ENCODE data around the gene ESPN.

Gene ESPN

DNA sequence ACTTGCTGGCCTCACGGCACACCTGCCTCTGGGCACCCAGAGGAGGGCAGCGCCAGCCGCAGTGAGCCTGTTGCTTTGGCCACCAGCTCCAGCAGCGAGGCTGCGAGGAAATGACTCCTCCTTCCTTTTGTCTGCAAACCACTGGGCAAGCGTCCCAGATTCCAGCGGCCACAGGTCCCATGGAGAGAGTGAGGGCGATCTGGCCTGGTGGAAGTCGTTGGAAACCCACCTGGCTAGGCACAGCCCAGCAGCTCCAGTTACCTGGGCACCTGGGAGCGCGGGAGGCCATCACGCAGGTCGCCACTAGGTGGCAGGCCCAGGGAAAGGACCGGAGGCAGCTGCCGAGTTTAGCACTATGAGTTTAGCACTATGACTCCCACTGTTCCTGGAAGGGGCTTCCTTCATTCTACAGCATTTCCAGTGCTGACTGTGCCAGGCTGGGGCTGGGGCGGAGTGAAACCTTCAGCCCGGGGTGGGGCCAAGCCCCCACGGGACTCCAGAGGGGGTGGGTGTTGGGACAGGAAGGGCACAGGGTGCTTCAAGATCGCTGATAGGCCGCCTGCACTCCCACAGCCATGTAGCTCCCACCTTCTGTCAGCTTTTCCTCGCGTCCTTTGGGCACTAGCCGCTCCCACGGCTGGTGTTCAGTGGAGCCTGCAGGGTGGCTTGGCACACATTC, 1.1 kb upstream of the ESPN start:
- Histone ChIP-seq H3K4me3 (ENCODE audit: low read depth, low read length) (no peak overlapping the region), H3K9me3 (ENCODE audit: control insufficient read depth, insufficient read depth, low read depth, low read length) (no peaks in the 10 kb centered on the region), H3K36me3 (ENCODE audit: control insufficient read depth in 2 of 2, insufficient read depth in 1 of 2, low read length in 2 of 2) (no peaks in the 10 kb centered on the region), H3K27ac (ENCODE audit: extremely low read depth, low read depth, low read length) (no peak overlapping the region), H3K4me1 (ENCODE audit: control insufficient read depth, insufficient read depth, low read length) (no peaks in the 10 kb centered on the region; the same call in 1 of the 2 replicates)
- CTCF ChIA-PET = interaction anchor here (0.5 to 6.5 kb wide), 34 partner anchors 10 to 1521 kb away, joined by 3 to 117 read pairs (median 4); partner anchors contain the start of gene ACOT7
- POLR2A ChIA-PET = interaction anchor here (0.9 to 1.4 kb wide), 3 partner anchors 9 to 29 kb away, joined by 3 to 4 read pairs (median 3); no protein-coding TSS in a partner anchor
- TF ChIP-seq, protein P1, sequence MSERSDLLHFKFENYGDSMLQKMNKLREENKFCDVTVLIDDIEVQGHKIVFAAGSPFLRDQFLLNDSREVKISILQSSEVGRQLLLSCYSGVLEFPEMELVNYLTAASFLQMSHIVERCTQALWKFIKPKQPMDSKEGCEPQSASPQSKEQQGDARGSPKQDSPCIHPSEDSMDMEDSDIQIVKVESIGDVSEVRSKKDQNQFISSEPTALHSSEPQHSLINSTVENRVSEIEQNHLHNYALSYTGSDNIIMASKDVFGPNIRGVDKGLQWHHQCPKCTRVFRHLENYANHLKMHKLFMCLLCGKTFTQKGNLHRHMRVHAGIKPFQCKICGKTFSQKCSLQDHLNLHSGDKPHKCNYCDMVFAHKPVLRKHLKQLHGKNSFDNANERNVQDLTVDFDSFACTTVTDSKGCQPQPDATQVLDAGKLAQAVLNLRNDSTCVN (tag by site-specific recombination; optimal IDR thresholded peaks at IDR 0.05) = no peak
- peak; percentile 91 for TF ChIP-seq EGR2 (tag by site-specific recombination; IDR thresholded peaks at IDR 0.05; ENCODE audit: low read depth)
- TF ChIP-seq ZNF223 (tag by site-specific recombination; IDR thresholded peaks at IDR 0.05) = no peak
- TF ChIP-seq, protein P2, sequence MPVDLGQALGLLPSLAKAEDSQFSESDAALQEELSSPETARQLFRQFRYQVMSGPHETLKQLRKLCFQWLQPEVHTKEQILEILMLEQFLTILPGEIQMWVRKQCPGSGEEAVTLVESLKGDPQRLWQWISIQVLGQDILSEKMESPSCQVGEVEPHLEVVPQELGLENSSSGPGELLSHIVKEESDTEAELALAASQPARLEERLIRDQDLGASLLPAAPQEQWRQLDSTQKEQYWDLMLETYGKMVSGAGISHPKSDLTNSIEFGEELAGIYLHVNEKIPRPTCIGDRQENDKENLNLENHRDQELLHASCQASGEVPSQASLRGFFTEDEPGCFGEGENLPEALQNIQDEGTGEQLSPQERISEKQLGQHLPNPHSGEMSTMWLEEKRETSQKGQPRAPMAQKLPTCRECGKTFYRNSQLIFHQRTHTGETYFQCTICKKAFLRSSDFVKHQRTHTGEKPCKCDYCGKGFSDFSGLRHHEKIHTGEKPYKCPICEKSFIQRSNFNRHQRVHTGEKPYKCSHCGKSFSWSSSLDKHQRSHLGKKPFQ (tag by site-specific recombination; IDR thresholded peaks at IDR 0.05) = no peak
- no peak for TF ChIP-seq ZNF776 (tag by site-specific recombination; IDR thresholded peaks at IDR 0.05; ENCODE audit: borderline replicate concordance)
- TF ChIP-seq ZNF596 (tag by site-specific recombination; IDR thresholded peaks at IDR 0.05) = no peak
- TF ChIP-seq ZNF2 (tag by site-specific recombination; IDR thresholded peaks at IDR 0.05) = peak; percentile 91
- TF ChIP-seq, protein P3, sequence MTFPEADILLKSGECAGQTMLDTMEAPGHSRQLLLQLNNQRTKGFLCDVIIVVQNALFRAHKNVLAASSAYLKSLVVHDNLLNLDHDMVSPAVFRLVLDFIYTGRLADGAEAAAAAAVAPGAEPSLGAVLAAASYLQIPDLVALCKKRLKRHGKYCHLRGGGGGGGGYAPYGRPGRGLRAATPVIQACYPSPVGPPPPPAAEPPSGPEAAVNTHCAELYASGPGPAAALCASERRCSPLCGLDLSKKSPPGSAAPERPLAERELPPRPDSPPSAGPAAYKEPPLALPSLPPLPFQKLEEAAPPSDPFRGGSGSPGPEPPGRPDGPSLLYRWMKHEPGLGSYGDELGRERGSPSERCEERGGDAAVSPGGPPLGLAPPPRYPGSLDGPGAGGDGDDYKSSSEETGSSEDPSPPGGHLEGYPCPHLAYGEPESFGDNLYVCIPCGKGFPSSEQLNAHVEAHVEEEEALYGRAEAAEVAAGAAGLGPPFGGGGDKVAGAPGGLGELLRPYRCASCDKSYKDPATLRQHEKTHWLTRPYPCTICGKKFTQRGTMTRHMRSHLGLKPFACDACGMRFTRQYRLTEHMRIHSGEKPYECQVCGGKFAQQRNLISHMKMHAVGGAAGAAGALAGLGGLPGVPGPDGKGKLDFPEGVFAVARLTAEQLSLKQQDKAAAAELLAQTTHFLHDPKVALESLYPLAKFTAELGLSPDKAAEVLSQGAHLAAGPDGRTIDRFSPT (tag by site-specific recombination; IDR thresholded peaks at IDR 0.05) = no peak
- TF ChIP-seq ZFP41 (tag by site-specific recombination; IDR thresholded peaks at IDR 0.05; ENCODE audit: borderline replicate concordance) = no peak
- TF ChIP-seq IKZF3 (tag by site-specific recombination; IDR thresholded peaks at IDR 0.05) = no peak
- TF ChIP-seq GLI4 (tag by site-specific recombination; IDR thresholded peaks at IDR 0.05) = no peak
- TF ChIP-seq ZNF600 (tag by site-specific recombination; IDR thresholded peaks at IDR 0.05) = no peak
- TF ChIP-seq, protein P4, sequence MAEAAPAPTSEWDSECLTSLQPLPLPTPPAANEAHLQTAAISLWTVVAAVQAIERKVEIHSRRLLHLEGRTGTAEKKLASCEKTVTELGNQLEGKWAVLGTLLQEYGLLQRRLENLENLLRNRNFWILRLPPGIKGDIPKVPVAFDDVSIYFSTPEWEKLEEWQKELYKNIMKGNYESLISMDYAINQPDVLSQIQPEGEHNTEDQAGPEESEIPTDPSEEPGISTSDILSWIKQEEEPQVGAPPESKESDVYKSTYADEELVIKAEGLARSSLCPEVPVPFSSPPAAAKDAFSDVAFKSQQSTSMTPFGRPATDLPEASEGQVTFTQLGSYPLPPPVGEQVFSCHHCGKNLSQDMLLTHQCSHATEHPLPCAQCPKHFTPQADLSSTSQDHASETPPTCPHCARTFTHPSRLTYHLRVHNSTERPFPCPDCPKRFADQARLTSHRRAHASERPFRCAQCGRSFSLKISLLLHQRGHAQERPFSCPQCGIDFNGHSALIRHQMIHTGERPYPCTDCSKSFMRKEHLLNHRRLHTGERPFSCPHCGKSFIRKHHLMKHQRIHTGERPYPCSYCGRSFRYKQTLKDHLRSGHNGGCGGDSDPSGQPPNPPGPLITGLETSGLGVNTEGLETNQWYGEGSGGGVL (tag by site-specific recombination; IDR thresholded peaks at IDR 0.05) = no peak
- TF ChIP-seq ZNF558 (tag by site-specific recombination; IDR thresholded peaks at IDR 0.05) = no peak
- TF ChIP-seq, protein P5, sequence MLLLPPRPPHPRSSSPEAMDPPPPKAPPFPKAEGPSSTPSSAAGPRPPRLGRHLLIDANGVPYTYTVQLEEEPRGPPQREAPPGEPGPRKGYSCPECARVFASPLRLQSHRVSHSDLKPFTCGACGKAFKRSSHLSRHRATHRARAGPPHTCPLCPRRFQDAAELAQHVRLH (tag by site-specific recombination; IDR thresholded peaks at IDR 0.05) = no peak
- TF ChIP-seq, protein P6, sequence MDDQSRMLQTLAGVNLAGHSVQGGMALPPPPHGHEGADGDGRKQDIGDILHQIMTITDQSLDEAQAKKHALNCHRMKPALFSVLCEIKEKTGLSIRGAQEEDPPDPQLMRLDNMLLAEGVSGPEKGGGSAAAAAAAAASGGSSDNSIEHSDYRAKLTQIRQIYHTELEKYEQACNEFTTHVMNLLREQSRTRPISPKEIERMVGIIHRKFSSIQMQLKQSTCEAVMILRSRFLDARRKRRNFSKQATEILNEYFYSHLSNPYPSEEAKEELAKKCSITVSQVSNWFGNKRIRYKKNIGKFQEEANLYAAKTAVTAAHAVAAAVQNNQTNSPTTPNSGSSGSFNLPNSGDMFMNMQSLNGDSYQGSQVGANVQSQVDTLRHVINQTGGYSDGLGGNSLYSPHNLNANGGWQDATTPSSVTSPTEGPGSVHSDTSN (CRISPR knock-in tag; IDR thresholded peaks at IDR 0.05) = no peak
- no peak for TF ChIP-seq ZNF211 (tag by site-specific recombination; IDR thresholded peaks at IDR 0.05; ENCODE audit: low read depth)
- no peak for TF ChIP-seq FEZF1 (tag by site-specific recombination; IDR thresholded peaks at IDR 0.05)
- no peak for TF ChIP-seq ZNF514 (tag by site-specific recombination; IDR thresholded peaks at IDR 0.05)
- TF ChIP-seq ZNF133 (tag by site-specific recombination; IDR thresholded peaks at IDR 0.05) = no peak
- TF ChIP-seq ZNF175 (tag by site-specific recombination; IDR thresholded peaks at IDR 0.05) = no peak
- TF ChIP-seq ZEB2 (tag by site-specific recombination; IDR thresholded peaks at IDR 0.05) = peak; percentile 96
- no peak for TF ChIP-seq ZNF426 (tag by site-specific recombination; IDR thresholded peaks at IDR 0.05)
- TF ChIP-seq, protein P7, sequence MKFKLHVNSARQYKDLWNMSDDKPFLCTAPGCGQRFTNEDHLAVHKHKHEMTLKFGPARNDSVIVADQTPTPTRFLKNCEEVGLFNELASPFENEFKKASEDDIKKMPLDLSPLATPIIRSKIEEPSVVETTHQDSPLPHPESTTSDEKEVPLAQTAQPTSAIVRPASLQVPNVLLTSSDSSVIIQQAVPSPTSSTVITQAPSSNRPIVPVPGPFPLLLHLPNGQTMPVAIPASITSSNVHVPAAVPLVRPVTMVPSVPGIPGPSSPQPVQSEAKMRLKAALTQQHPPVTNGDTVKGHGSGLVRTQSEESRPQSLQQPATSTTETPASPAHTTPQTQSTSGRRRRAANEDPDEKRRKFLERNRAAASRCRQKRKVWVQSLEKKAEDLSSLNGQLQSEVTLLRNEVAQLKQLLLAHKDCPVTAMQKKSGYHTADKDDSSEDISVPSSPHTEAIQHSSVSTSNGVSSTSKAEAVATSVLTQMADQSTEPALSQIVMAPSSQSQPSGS (tag by site-specific recombination; IDR thresholded peaks at IDR 0.05; ENCODE audit: low read depth) = no peak
- TF ChIP-seq, protein P8, sequence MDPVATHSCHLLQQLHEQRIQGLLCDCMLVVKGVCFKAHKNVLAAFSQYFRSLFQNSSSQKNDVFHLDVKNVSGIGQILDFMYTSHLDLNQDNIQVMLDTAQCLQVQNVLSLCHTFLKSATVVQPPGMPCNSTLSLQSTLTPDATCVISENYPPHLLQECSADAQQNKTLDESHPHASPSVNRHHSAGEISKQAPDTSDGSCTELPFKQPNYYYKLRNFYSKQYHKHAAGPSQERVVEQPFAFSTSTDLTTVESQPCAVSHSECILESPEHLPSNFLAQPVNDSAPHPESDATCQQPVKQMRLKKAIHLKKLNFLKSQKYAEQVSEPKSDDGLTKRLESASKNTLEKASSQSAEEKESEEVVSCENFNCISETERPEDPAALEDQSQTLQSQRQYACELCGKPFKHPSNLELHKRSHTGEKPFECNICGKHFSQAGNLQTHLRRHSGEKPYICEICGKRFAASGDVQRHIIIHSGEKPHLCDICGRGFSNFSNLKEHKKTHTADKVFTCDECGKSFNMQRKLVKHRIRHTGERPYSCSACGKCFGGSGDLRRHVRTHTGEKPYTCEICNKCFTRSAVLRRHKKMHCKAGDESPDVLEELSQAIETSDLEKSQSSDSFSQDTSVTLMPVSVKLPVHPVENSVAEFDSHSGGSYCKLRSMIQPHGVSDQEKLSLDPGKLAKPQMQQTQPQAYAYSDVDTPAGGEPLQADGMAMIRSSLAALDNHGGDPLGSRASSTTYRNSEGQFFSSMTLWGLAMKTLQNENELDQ (tag by site-specific recombination; IDR thresholded peaks at IDR 0.05; ENCODE audit: low read depth) = no peak
